HG02852 (cell line): ENCODE measurements around the gene MAT2B.

Experiments used
- ATAC-seq: cut with Tn5 transposase; IDR thresholded peaks from one replicate; pipeline ENCODE4 v1.9.1; 2021; ENCODE audit warnings: mild to moderate bottlenecking, moderate library complexity; ENCODE audit not compliant: unreplicated experiment

Gene MAT2B

GRCh38 chr5:163548649-163549048 is 43.2 kb downstream of the MAT2B start:
- ATAC-seq = no peak

DNA sequence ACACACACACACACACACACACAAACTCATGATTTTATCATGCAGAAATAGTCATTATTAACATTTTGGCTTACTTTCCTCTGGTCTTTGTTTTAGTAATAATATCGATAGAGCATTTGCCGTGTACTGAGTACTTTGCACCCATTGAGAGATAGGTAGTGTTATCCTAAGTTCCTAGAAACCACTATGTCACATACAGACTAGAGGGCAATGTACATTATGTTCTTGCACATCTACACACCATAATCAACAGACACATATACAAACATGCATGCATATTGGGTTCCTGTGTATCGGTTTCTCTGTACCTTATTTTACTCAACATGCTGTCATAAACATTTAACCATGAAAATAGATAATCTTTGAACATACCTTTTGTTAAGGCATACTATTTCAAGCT is 45.7 kb downstream of the MAT2B start:
- no peak for ATAC-seq

- ATAC-seq = no peak
These were observed 47.1 kb downstream of the MAT2B start for GRCh38 chr5:163552536-163552935.

DNA sequence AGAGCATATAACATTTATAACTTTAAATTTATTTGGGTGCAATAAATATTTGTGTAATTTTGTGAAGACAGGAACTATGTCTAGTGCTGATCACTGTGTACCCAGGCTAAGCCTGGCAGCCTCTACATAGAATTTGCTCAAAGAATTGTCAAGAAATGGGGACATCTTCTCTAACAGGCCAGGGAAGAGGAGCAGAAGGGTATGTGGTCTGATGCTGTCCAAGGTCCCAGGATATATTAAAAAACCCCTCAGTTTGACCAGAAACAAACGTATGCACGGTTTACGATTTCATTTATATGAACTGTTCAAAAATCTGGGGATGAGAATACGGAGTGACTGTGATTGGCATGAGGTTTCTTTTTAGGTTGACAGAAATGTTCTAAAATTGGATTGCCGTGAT is 55.9 kb downstream of the MAT2B start:
- ATAC-seq = no peak

DNA sequence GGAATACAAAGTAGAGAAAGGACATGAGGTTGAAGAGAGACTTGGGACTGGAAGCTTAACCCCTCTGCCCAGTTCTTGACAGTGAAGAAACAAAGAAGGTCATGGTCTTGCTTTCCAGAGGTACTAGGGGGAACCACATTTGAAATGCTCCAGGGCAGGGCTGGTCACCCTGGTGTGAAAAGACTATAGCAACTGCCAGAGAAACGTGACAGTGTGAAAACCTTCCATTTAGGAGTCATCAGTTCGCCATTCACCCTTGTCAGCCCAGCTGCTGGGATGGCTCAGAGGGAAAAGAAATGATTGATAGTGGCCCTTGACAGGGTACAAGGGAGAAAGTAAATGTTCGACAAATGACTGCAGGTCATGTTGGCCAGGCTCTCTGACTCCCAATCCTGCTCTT is 56.7 kb downstream of the MAT2B start:
- no peak for ATAC-seq

DNA sequence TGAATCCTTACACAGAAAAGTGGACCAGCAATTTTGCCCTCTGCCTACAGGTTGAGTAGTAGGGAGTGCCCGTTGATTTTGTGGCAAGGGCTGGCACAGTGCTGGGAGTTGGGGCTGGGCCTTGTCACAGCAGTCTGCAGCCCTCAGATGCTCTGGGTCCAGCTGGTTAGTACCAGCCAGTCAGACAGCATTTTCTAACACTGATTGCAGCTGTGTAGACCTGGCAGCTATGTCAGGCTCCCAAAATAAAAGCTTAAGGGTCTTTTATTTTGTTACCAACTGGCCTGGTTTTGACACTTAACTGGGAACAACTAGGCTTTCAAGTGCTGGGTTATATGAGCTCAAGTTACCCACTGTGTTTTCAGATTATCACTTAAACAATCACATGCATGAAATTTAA is 57.7 kb downstream of the MAT2B start:
- ATAC-seq = no peak

DNA sequence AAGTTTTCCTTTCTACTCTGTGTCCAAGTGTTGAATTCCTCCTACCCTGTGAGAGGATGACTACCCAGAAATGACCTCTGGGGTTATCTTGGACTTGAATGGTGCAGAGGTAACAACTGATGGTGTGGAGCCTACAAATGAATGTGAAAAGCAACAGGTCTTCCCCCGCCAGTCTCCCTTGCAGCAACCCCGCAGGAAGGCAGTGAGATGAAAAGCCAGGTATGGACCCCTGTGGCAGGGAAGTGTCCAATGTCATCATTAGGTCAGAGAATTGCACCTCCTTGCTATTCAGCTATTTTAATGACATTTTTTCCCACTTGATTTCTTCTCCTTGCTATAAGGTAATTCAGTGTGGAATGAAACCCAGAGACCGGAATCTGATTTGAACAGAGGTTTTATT is 58.5 kb downstream of the MAT2B start:
- no peak for ATAC-seq

- no peak for ATAC-seq
These were observed 59.0 kb downstream of the MAT2B start for GRCh38 chr5:163564321-163564938.

- ATAC-seq = no peak
These were observed 60.1 kb downstream of the MAT2B start for GRCh38 chr5:163565492-163565891.

- peak; percentile 65 for ATAC-seq
These were observed 60.7 kb downstream of the MAT2B start for GRCh38 chr5:163565931-163566608.

DNA sequence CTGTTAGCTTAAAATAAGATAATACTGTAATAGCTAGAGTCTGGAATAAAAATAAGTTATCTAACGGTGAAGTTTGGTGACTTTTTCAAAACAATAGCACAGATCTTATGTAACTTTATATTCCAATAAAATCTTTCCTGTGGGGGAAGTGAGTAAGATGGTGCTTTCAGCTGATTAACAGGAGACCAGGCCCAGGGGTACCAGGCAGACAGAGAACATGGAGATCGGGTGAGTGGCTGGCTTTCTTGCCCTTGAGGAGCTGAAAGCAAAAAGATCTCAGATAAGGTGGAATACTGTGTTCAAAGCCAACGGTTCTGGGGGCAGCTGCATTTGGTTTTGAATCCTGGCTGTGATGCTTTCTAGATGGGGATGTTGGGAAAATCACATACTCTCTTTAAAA is 61.3 kb downstream of the MAT2B start:
- ATAC-seq = no peak

DNA sequence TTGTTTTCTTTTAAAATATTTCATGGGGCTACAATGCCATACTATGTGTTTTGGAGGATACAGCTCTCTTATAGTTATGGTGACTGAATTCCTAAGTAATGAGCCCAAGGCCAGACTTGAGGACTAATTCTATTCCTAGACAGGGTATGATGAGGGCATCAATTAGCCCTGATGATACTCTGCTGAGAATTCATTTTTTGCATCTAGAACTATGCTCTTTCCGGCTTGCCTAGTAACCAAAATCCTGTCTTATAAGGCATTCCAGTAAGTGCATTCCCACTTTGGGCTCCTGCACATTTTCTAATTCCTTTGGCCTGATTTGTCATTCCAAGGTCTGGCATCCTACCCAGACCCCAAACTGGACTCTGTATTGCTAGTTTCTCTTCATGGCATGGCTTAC is 62.4 kb downstream of the MAT2B start:
- no peak for ATAC-seq
